ENCODE results near the gene COL27A1.

Gene COL27A1

GRCh38 chr9:114130624-114131277 lies 24.6 kb upstream of the COL27A1 start:
- Histone ChIP-seq H3K4me1 (ENCODE audit: control insufficient read depth in 1 of 2, insufficient read depth in 1 of 2, low read depth in 1 of 2, low read length in 1 of 2) (no peaks in the 10 kb centered on the region), H3K9me3 (no peaks in the 10 kb centered on the region), H3K36me3 (no peaks in the 10 kb centered on the region), H3K27me3 (peaks cover 4% of the 10 kb centered on the region), H3K4me3 (ENCODE audit: low read depth in 1 of 2, low read length in 1 of 2) (no peak overlapping the region), H3K27ac (no peak overlapping the region)
- TF ChIP-seq, protein P1, sequence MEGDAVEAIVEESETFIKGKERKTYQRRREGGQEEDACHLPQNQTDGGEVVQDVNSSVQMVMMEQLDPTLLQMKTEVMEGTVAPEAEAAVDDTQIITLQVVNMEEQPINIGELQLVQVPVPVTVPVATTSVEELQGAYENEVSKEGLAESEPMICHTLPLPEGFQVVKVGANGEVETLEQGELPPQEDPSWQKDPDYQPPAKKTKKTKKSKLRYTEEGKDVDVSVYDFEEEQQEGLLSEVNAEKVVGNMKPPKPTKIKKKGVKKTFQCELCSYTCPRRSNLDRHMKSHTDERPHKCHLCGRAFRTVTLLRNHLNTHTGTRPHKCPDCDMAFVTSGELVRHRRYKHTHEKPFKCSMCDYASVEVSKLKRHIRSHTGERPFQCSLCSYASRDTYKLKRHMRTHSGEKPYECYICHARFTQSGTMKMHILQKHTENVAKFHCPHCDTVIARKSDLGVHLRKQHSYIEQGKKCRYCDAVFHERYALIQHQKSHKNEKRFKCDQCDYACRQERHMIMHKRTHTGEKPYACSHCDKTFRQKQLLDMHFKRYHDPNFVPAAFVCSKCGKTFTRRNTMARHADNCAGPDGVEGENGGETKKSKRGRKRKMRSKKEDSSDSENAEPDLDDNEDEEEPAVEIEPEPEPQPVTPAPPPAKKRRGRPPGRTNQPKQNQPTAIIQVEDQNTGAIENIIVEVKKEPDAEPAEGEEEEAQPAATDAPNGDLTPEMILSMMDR (IDR thresholded peaks at IDR 0.05) = no peak

- Histone ChIP-seq H3K9me3 (no peaks in the 10 kb centered on the region), H3K4me3 (ENCODE audit: low read depth in 1 of 2, low read length in 1 of 2) (no peak overlapping the region), H3K4me1 (ENCODE audit: control insufficient read depth in 1 of 2, insufficient read depth in 1 of 2, low read depth in 1 of 2, low read length in 1 of 2) (no peaks in the 10 kb centered on the region), H3K36me3 (no peaks in the 10 kb centered on the region), H3K27ac (no peak overlapping the region), H3K27me3 (peaks cover 6% of the 10 kb centered on the region)
- TF ChIP-seq, protein P1 (IDR thresholded peaks at IDR 0.05) = no peak
These were observed 23.4 kb upstream of the COL27A1 start for GRCh38 chr9:114131808-114132549.

DNA sequence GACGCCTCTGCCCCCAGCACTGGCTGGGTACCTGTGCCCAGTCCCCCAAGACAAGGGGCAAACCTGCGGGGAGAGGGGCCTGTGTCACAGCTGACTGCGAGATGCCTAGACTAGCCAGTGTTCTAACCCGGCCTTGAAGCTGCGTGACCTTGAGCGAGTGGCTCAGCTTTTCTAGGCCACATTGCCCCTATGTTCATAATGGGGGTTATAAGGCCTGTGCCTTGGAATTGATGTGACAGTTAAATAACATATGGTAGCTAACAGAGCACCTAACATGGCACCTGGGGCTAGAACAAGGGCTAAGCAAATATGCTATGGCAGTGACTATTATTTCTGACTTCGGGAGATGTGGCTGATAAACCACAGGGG lies 22.8 kb upstream of the COL27A1 start:
- TF ChIP-seq, protein P1 (IDR thresholded peaks at IDR 0.05) = no peak
- Histone ChIP-seq H3K4me1 (ENCODE audit: control insufficient read depth in 1 of 2, insufficient read depth in 1 of 2, low read depth in 1 of 2, low read length in 1 of 2) (no peaks in the 10 kb centered on the region), H3K36me3 (no peaks in the 10 kb centered on the region), H3K4me3 (ENCODE audit: low read depth in 1 of 2, low read length in 1 of 2) (no peak overlapping the region), H3K9me3 (no peaks in the 10 kb centered on the region), H3K27me3 (peaks cover 8% of the 10 kb centered on the region), H3K27ac (no peak overlapping the region)

DNA sequence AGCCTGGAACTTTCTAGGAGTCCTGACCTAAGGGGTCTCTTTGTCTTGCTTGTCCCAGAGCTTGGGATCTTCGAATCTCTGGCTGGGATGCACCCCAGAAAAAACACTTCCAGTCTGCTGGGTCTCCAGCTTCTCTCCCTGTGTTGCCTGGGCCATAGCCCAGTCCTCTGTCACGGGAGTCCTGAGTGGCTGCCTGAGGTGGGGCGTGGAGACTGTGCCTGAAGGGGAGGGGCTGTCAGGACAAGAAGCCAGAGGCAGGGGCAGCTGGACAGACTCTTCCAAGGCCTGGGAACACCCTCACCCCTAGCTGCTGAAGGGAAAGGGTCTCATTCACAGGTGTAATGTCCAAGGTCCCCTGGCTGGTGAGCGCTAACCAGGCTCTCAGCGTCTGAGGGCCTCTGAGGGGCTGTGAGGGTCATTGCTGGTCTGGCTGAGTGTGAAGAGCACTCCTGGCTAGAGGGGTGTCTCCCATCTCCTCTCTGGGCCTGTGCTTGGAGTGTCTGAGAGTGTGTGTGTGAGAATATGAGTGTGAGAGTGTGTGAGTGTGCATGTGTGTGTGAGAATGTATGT lies 20.4 kb upstream of the COL27A1 start:
- Histone ChIP-seq H3K27ac (no peak overlapping the region), H3K36me3 (no peaks in the 10 kb centered on the region), H3K9me3 (no peaks in the 10 kb centered on the region), H3K4me1 (ENCODE audit: control insufficient read depth in 1 of 2, insufficient read depth in 1 of 2, low read depth in 1 of 2, low read length in 1 of 2) (no peaks in the 10 kb centered on the region), H3K27me3 (peaks cover 8% of the 10 kb centered on the region), H3K4me3 (ENCODE audit: low read depth in 1 of 2, low read length in 1 of 2) (no peak overlapping the region)
- TF ChIP-seq, protein P1 (IDR thresholded peaks at IDR 0.05) = no peak

DNA sequence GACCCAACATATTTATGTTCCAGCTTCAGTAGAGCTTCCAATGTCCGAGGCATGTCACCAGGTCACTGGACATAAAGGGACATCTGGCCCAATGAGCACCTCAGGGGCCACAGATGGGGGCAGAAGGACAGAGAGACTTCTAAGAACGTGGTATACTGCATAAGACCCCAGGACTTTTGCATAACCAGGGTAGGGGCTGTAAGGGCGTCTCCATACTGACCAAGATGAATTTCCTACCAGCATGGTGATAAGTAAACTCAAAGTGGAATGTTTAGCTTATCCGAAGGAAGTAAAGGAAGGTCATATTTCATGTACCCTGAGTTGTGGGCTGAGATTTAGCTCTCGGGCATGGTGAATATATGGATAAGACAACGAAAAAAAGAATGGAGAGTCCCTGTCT lies 17.5 kb upstream of the COL27A1 start:
- no peak overlapping the region for H3K27ac ChIP-seq
- no peak overlapping the region for H3K4me3 ChIP-seq (ENCODE audit: low read depth in 1 of 2, low read length in 1 of 2)
- no peaks in the 10 kb centered on the region for H3K36me3 ChIP-seq
- no peaks in the 10 kb centered on the region for H3K4me1 ChIP-seq (ENCODE audit: control insufficient read depth in 1 of 2, insufficient read depth in 1 of 2, low read depth in 1 of 2, low read length in 1 of 2)
- TF ChIP-seq, protein P1 (IDR thresholded peaks at IDR 0.05) = no peak
- no peaks in the 10 kb centered on the region for H3K9me3 ChIP-seq
- peaks cover 31% of the 10 kb centered on the region for H3K27me3 ChIP-seq

Measured in neutrophil (primary cell).